ENCODE data around the gene PGLYRP3.

The PGLYRP3 gene

GRCh38 chr1:153313288-153313687 lies 536 bp upstream of the PGLYRP3 start:
- DNase-seq, result no peak

GRCh38 chr1:153310526-153310925 lies 2.2 kb downstream of the PGLYRP3 start:
- no peak for DNase-seq

GRCh38 chr1:153309441-153309840 lies 3.3 kb downstream of the PGLYRP3 start:
- no peak for DNase-seq

- DNase-seq, result no peak
Measured at GRCh38 chr1:153308540-153308939, 4.2 kb downstream of the PGLYRP3 start.

GRCh38 chr1:153307221-153307600 lies 5.5 kb downstream of the PGLYRP3 start:
- no peak for DNase-seq

GRCh38 chr1:153306303-153307220 lies 6.2 kb downstream of the PGLYRP3 start:
- DNase-seq, result no peak

- DNase-seq, result no peak
Measured at GRCh38 chr1:153305682-153306081, 7.1 kb downstream of the PGLYRP3 start.

- no peak for DNase-seq
Measured at GRCh38 chr1:153302308-153302707, 10.4 kb downstream of the PGLYRP3 start.

GRCh38 chr1:153293851-153294250 lies 18.9 kb downstream of the PGLYRP3 start:
- DNase-seq, result no peak

GRCh38 chr1:153293480-153293775 lies 19.3 kb downstream of the PGLYRP3 start:
- DNase-seq, result no peak

- no peak for DNase-seq
Measured at GRCh38 chr1:153292740-153293479, 19.8 kb downstream of the PGLYRP3 start.

- DNase-seq, result no peak
Measured at GRCh38 chr1:153292185-153292584, 20.6 kb downstream of the PGLYRP3 start.

GRCh38 chr1:153291514-153291913 lies 21.2 kb downstream of the PGLYRP3 start:
- no peak for DNase-seq

GRCh38 chr1:153288634-153289275 lies 24.0 kb downstream of the PGLYRP3 start:
- DNase-seq, result peak in 1 of 2 experiments; percentile 12

- DNase-seq, result peak; percentile 28 to 36
Measured at GRCh38 chr1:153277852-153278251, 34.9 kb downstream of the PGLYRP3 start.

- no peak for DNase-seq
Measured at GRCh38 chr1:153272186-153272585, 40.6 kb downstream of the PGLYRP3 start.

GRCh38 chr1:153271711-153272110 lies 41.0 kb downstream of the PGLYRP3 start:
- no peak for DNase-seq

- no peak for DNase-seq
Measured at GRCh38 chr1:153265457-153265856, 47.3 kb downstream of the PGLYRP3 start.

GRCh38 chr1:153262462-153263157 lies 50.1 kb downstream of the PGLYRP3 start:
- no peak for DNase-seq

GRCh38 chr1:153262070-153262366 lies 50.7 kb downstream of the PGLYRP3 start:
- no peak for DNase-seq

GRCh38 chr1:153261281-153262069 lies 51.3 kb downstream of the PGLYRP3 start:
- peak; percentile 21 to 37 for DNase-seq

GRCh38 chr1:153260585-153261280 lies 52.0 kb downstream of the PGLYRP3 start:
- peak in 1 of 2 experiments; percentile 14 for DNase-seq
